IMR-90 (cell line): ENCODE measurements around the gene PGD. TPM values are rescaled to one million over a fixed set of nuclear protein-coding genes. Genes with fewer than 3 reads are reported as not detected.

ENCODE experiments used
- ATAC-seq: fragments of 200-7000 bp; cut with Tn5 transposase; 2 replicates; pipeline ENCODE4 v1.9.1; 2020; ENCODE audit warnings: low read depth, mild to moderate bottlenecking, moderate library complexity
- BruUV-seq: library from RNA; stranded (reverse); fragments of 400-500 nt; replicated peaks from 2 replicates; lab custom pipeline; 2021; lab: Mats Ljungman, UMichigan
- CTCF ChIA-PET: fragments of 300-600 bp; formaldehyde crosslinking; extraction: SDS; loops from one replicate; lab custom pipeline; 2021; ENCODE audit warnings: antibody characterized with exemption; lab: Yijun Ruan, JAX
- POLR2A ChIA-PET: fragments of 300-600 bp; sonication (Branson Sonifier 250); formaldehyde crosslinking; loops from one replicate; lab custom pipeline; 2022; ENCODE audit warnings: antibody characterized with exemption; ENCODE audit not compliant: unreplicated experiment; lab: Charles Lee
- DNase-seq: peaks from one replicate; pipeline ENCODE4 v3.0.0; 2013
- H2AFZ ChIP-seq: replicated peaks from 2 replicates; pipeline ENCODE3; 2013; ENCODE audit warnings: low read length, mild to moderate bottlenecking; ENCODE audit not compliant: poor library complexity
- H2AK5ac ChIP-seq: 2 replicates; pipeline ENCODE4 v1.6.1; 2013; ENCODE audit warnings: low read depth, low read length, inconsistent platforms
- H2AK9ac ChIP-seq: replicated peaks from 2 replicates; pipeline ENCODE3; 2013; ENCODE audit warnings: mild to moderate bottlenecking, low read depth, low read length, moderate library complexity; ENCODE audit not compliant: poor library complexity
- H2BK120ac ChIP-seq: 2 replicates; pipeline ENCODE4 v1.6.1; 2013; ENCODE audit warnings: low read depth, low read length, inconsistent platforms
- H2BK15ac ChIP-seq: 3 replicates; pipeline ENCODE4 v1.6.1; 2013; ENCODE audit warnings: low read depth, low read length, inconsistent platforms
- H2BK20ac ChIP-seq: 2 replicates; pipeline ENCODE4 v1.6.1; 2013; ENCODE audit warnings: low read depth, mild to moderate bottlenecking, inconsistent platforms, low read length, moderate library complexity
- H2BK5ac ChIP-seq: 2 replicates; pipeline ENCODE4 v1.6.1; 2013; ENCODE audit warnings: mild to moderate bottlenecking, low read depth, low read length, inconsistent platforms; ENCODE audit not compliant: poor library complexity, severe bottlenecking
- H3K14ac ChIP-seq: replicated peaks from 2 replicates; pipeline ENCODE4 v1.6.1; 2013; ENCODE audit warnings: low read depth, low read length, inconsistent platforms
- H3K18ac ChIP-seq: 2 replicates; pipeline ENCODE4 v1.6.1; 2013; ENCODE audit warnings: low read depth, low read length, control low read depth
- H3K23ac ChIP-seq: 2 replicates; pipeline ENCODE4 v1.6.1; 2013; ENCODE audit warnings: low read depth, low read length, inconsistent platforms
- H3K27ac ChIP-seq: 2 replicates; pipeline ENCODE4 v1.5.1; 2013; ENCODE audit warnings: mild to moderate bottlenecking, control low read depth, low read length; ENCODE audit not compliant: insufficient read depth
- H3K27me3 ChIP-seq: 2 replicates; pipeline ENCODE4 v1.6.1; 2013; ENCODE audit warnings: low read length; ENCODE audit not compliant: control insufficient read depth, insufficient read depth
- H3K36me3 ChIP-seq: 2 replicates; pipeline ENCODE4 v1.6.1; 2013; ENCODE audit warnings: low read length, mixed read lengths; ENCODE audit not compliant: control insufficient read depth, insufficient read depth
- H3K4ac ChIP-seq: 2 replicates; pipeline ENCODE4 v1.6.1; 2013; ENCODE audit warnings: low read depth, low read length, inconsistent platforms
- H3K4me1 ChIP-seq: 2 replicates; pipeline ENCODE4 v1.6.1; 2013; ENCODE audit warnings: low read length, mixed read lengths; ENCODE audit not compliant: control insufficient read depth, insufficient read depth
- H3K4me2 ChIP-seq: 2 replicates; pipeline ENCODE4 v1.6.1; 2013; ENCODE audit warnings: low read depth, mild to moderate bottlenecking, control low read depth, low read length, moderate library complexity
- H3K4me3 ChIP-seq: 2 replicates; pipeline ENCODE4 v1.5.1; 2013; ENCODE audit warnings: low read depth, mild to moderate bottlenecking, control low read depth, low read length, moderate library complexity; ENCODE audit not compliant: insufficient read depth
- H3K56ac ChIP-seq: 2 replicates; pipeline ENCODE4 v1.6.1; 2013; ENCODE audit warnings: low read length, inconsistent platforms; ENCODE audit not compliant: insufficient read depth; ENCODE audit errors: extremely low read depth
- H3K79me1 ChIP-seq, 2 experiments: 2 replicates each; pipeline ENCODE4 v1.6.1; 2013; ENCODE audit warnings: low read length in 2 of 2, inconsistent platforms in 1 of 2, low read depth in 1 of 2
- H3K9ac ChIP-seq: 2 replicates; pipeline ENCODE4 v1.6.1; 2013; ENCODE audit warnings: low read depth, low read length, control low read depth
- H3K9me1 ChIP-seq: 2 replicates; pipeline ENCODE4 v1.6.1; 2013; ENCODE audit warnings: low read length, inconsistent platforms; ENCODE audit not compliant: insufficient read depth
- H3K9me3 ChIP-seq: 2 replicates; pipeline ENCODE4 v1.6.1; 2013; ENCODE audit warnings: low read length; ENCODE audit not compliant: control insufficient read depth, insufficient read depth
- H4K20me1 ChIP-seq: 2 replicates; pipeline ENCODE4 v1.6.1; 2013; ENCODE audit warnings: low read length, inconsistent platforms; ENCODE audit not compliant: insufficient read depth
- H4K5ac ChIP-seq: 2 replicates; pipeline ENCODE4 v1.6.1; 2013; ENCODE audit warnings: mild to moderate bottlenecking, low read depth, low read length, control low read depth
- H4K8ac ChIP-seq, 2 experiments: 2 replicates each; pipeline ENCODE4 v1.6.1; 2013; ENCODE audit warnings: low read depth in 2 of 2, low read length in 2 of 2, control low read depth in 1 of 2, inconsistent platforms in 1 of 2
- H4K91ac ChIP-seq: 2 replicates; pipeline ENCODE4 v1.6.1; 2013; ENCODE audit warnings: low read depth, low read length, inconsistent platforms; ENCODE audit not compliant: insufficient read depth
- MXI1 ChIP-seq: IDR thresholded peaks from 2 replicates; pipeline ENCODE4 v1.6.1; 2012; ENCODE audit warnings: low read depth, mild to moderate bottlenecking, low read length, moderate library complexity, borderline replicate concordance
- RAD21 ChIP-seq: IDR thresholded peaks from 2 replicates; pipeline ENCODE4 v1.6.1; 2012; ENCODE audit warnings: low read length, improper control_type of control experiment
- SMC3 ChIP-seq: fragments of 150-350 bp; IDR thresholded peaks from 2 replicates; pipeline ENCODE4 v1.6.1; 2016; ENCODE audit warnings: low read depth, mild to moderate bottlenecking, antibody characterized with exemption, low read length, moderate library complexity
- USF2 ChIP-seq: fragments of 150-350 bp; IDR thresholded peaks from 2 replicates; pipeline ENCODE4 v1.6.1; 2017; ENCODE audit warnings: mild to moderate bottlenecking, antibody characterized with exemption, low read length, low read depth
- WGBS, 2 experiments: methylation state at CpG; one replicate each; pipeline versions ENCODE4 v1.1.5 to v1.1.7; 2013; ENCODE audit warnings: missing lambda C conversion rate in 2 of 2; ENCODE audit not compliant: insufficient read length in 1 of 2; ENCODE audit errors: extremely low coverage in 2 of 2; 5-methylcytosine and 5-hydroxymethylcytosine counted together
- dilution Hi-C: fragments of 300-500 bp; cut with HindIII; formaldehyde crosslinking; loops from one replicate; pipeline ENCODE4 v1.14.3; 2018; ENCODE audit warnings: low sequenced_read_pairs; ENCODE audit not compliant: unreplicated experiment
- in situ Hi-C: fragments of 300-500 bp; cut with MboI; formaldehyde crosslinking; loops from 3 replicates; pipeline ENCODE4 v1.14.3; 2019; ENCODE audit warnings: low sequenced_read_pairs, inconsistent platforms, mixed read lengths
- intact Hi-C: fragments of 100-400 bp; cut with micrococcal nuclease; formaldehyde crosslinking; loops from 2 replicates; pipeline ENCODE4 v1.10.0; 2022
- polyA plus RNA-seq, 3 experiments: library from polyadenylated mRNA; depleted of rRNA; stranded (reverse); fragments of >200 nt; gene quantifications; 2 replicates each; pipeline ENCODE4 v1.2.3, GENCODE V29; 2012; ENCODE audit warnings: low replicate concordance in 1 of 3
- total RNA-seq: library from RNA; depleted of rRNA; stranded (reverse); fragments of >200 nt; gene quantifications from 2 replicates; pipeline ENCODE4 v1.2.3, GENCODE V29; 2012
- TF ChIP-seq, protein P1 (sequence below): fragments of 150-350 bp; IDR thresholded peaks from 2 replicates; pipeline ENCODE4 v1.6.1; 2016; ENCODE audit warnings: low read depth, mild to moderate bottlenecking, low read length, moderate library complexity, borderline replicate concordance

Gene PGD
- total and polyA plus RNA-seq, 2 of the 4 experiments (the other 2 are of a cell fraction): 118 to 216 TPM

- no peak overlapping the region for H4K91ac ChIP-seq
- TF ChIP-seq RAD21 (no peak), USF2 (no peak), MXI1 (no peak), SMC3 (no peak)
- TF ChIP-seq, protein P1, sequence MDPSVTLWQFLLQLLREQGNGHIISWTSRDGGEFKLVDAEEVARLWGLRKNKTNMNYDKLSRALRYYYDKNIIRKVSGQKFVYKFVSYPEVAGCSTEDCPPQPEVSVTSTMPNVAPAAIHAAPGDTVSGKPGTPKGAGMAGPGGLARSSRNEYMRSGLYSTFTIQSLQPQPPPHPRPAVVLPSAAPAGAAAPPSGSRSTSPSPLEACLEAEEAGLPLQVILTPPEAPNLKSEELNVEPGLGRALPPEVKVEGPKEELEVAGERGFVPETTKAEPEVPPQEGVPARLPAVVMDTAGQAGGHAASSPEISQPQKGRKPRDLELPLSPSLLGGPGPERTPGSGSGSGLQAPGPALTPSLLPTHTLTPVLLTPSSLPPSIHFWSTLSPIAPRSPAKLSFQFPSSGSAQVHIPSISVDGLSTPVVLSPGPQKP: no peak
- H3K9me1 ChIP-seq: peaks cover 12% of the 10 kb centered on the region
- POLR2A ChIA-PET: no interaction called here
- H4K8ac ChIP-seq: no peak overlapping the region
- intact Hi-C loops: no loop called here
- H3K18ac ChIP-seq: no peak overlapping the region
- H2BK120ac ChIP-seq: no peak overlapping the region
- no peak overlapping the region for H3K9ac ChIP-seq
- dilution Hi-C loops: no loop called here
- no peak overlapping the region; the same call in 1 of the 2 replicates for H3K4ac ChIP-seq
- 0 out of 4 replicates have a peak, but pooled peaks cover 0 to 9% of the 10 kb centered on the region in 2 experiments for H3K79me1 ChIP-seq
- peaks cover 2% of the 10 kb centered on the region; the same call in 1 of the 2 replicates for H3K36me3 ChIP-seq
- no peak overlapping the region for H2BK15ac ChIP-seq
- no peak overlapping the region for H2AK9ac ChIP-seq
- no peak overlapping the region for H2BK5ac ChIP-seq
- no peak overlapping the region for H3K4me2 ChIP-seq
- in situ Hi-C loops: no loop called here
- H3K4me1 ChIP-seq: peaks cover 15% of the 10 kb centered on the region
- no peak overlapping the region for H2BK20ac ChIP-seq
- BruUV-seq: no TSS peak
- H3K23ac ChIP-seq: no peak overlapping the region
- no peak for ATAC-seq
- no peak overlapping the region for H4K5ac ChIP-seq
- H3K4me3 ChIP-seq: no peak overlapping the region
- 90% methylated on average over 2 of the region's 4 CpGs; no CpG with 5 or more reads in 1 of the 2 experiments for WGBS, 2 experiments
- CTCF ChIA-PET: no interaction called here
- no peak overlapping the region for H3K14ac ChIP-seq
- H2AK5ac ChIP-seq: no peak overlapping the region
- no peak overlapping the region for H3K56ac ChIP-seq
- no peak for DNase-seq
- no peaks in the 10 kb centered on the region for H3K27me3 ChIP-seq
- no peak overlapping the region for H2AFZ ChIP-seq
- no peaks in the 10 kb centered on the region for H3K9me3 ChIP-seq
- H3K27ac ChIP-seq: no peak overlapping the region
- no peaks in the 10 kb centered on the region for H4K20me1 ChIP-seq
Measured at GRCh38 chr1:10383630-10384029, 15.2 kb upstream of the PGD start.
